ENCODE data around the gene SH2D2A. TPM values are rescaled to one million over a fixed set of nuclear protein-coding genes. Genes with fewer than 3 reads are reported as not detected.

SH2D2A gene
- total RNA-seq, 1 experiment from 2014 or later: 4.9 TPM

DNA sequence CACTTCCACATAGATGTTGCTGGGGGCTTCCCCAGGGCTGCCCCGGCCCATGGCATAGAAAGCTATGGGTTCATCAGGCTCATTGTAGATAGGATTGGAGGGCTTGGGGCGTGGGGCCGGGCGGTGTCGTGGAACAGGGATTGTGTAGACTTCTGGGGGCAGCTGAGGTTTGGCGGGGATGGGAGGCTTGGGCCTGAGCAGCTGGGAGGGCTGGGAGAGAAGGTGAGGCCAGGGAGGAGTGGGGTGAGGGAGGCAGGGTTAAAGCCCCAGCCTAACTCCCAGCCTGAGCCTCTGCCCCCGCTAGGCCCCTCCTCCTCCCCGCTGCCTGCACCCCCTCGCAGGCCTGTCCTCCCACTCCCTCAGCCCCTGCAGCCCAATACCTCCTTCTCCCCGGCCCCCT is 7.4 kb downstream of the SH2D2A start:
- ChIA-PET POLR2A (no interaction called here), CTCF (interaction anchor here (1.7 kb wide), 1 partner anchor 83 kb away, joined by 11 read pairs; no protein-coding TSS in a partner anchor)
- no peak overlapping the region for H3K4me3 Mint-ChIP-seq
- DNase-seq (ENCODE audit: low spot score): no peak
- H3K4me1 Mint-ChIP-seq: peaks cover 16% of the 10 kb centered on the region
- TF ChIP-seq ZNF416 (CRISPR knock-in tag; IDR thresholded peaks at IDR 0.05) (no peak), SP1 (CRISPR knock-in tag; conservative IDR thresholded peaks at IDR 0.05) (no peak), SOX15 (CRISPR knock-in tag; IDR thresholded peaks at IDR 0.05) (no peak), OVOL2 (CRISPR knock-in tag; IDR thresholded peaks at IDR 0.05; ENCODE audit: borderline replicate concordance) (no peak)
- TF ChIP-seq, protein P1, sequence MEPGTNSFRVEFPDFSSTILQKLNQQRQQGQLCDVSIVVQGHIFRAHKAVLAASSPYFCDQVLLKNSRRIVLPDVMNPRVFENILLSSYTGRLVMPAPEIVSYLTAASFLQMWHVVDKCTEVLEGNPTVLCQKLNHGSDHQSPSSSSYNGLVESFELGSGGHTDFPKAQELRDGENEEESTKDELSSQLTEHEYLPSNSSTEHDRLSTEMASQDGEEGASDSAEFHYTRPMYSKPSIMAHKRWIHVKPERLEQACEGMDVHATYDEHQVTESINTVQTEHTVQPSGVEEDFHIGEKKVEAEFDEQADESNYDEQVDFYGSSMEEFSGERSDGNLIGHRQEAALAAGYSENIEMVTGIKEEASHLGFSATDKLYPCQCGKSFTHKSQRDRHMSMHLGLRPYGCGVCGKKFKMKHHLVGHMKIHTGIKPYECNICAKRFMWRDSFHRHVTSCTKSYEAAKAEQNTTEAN (CRISPR knock-in tag; IDR thresholded peaks at IDR 0.05): no peak
- peaks cover 30% of the 10 kb centered on the region for H3K27me3 Mint-ChIP-seq (ENCODE audit: low read depth)
- no peak overlapping the region for H3K27ac Mint-ChIP-seq
- H3K36me3 Mint-ChIP-seq: peaks cover 5% of the 10 kb centered on the region; the same call in 1 of the 2 replicates
- no peak for ATAC-seq
- H3K9me3 Mint-ChIP-seq: no peaks in the 10 kb centered on the region

DNA sequence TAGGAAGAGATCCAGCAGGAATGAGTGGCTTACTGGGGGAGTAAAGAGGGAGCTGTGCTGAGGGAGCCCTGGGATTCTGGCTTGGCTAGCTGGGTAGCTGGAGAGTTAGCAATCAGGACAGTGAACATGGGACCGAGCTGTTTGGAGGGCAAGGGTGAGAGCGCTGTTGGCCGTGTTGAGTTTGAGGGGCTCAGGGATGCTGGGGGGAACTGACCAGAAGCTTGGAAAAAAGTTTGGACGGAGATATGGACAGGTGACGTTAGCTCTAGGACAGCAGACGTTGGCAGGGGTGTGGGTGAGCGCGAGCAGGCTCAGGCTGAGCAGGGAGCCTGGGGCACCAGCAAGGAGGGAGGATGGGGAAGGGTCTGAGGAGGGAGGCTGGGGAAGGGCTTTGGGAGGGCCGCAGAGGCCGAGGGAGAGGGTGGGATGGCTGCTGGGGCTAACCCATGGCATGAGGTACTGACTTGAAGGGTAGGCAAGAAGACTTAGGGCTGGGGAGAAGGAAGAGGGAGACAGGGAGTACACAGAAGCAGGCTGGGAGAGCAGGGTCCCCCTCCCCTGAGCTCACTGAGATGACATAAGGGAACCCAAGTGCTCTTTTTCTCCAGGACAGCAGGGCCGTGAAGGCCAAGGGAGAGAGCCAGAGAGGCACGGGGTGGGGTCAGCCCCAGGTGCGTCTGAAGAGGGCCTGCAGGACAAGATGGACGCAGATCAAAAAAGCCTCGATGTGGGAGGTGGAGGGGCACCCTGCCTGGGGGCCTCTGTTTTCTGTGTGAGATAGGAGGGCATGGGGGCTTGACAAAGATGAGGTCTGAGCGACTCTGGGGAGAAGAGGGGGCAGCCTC is 8.2 kb downstream of the SH2D2A start:
- H3K27me3 Mint-ChIP-seq (ENCODE audit: low read depth): peaks cover 22% of the 10 kb centered on the region
- POLR2A ChIA-PET: no interaction called here
- DNase-seq (ENCODE audit: low spot score): no peak
- no peak overlapping the region for H3K4me3 Mint-ChIP-seq
- ATAC-seq: no peak
- no peaks in the 10 kb centered on the region for H3K9me3 Mint-ChIP-seq
- TF ChIP-seq KAT7 (CRISPR knock-in tag; IDR thresholded peaks at IDR 0.05; ENCODE audit: borderline replicate concordance): no peak
- H3K4me1 Mint-ChIP-seq: peaks cover 12% of the 10 kb centered on the region
- CTCF ChIA-PET: interaction anchor here (0.9 to 1.7 kb wide), 7 partner anchors 11 to 119 kb away, joined by 3 to 11 read pairs (median 5); partner anchors contain the start of gene NTRK1
- H3K27ac Mint-ChIP-seq: no peak overlapping the region
- peaks cover 5% of the 10 kb centered on the region; the same call in 1 of the 2 replicates for H3K36me3 Mint-ChIP-seq

- TF ChIP-seq, protein P2, sequence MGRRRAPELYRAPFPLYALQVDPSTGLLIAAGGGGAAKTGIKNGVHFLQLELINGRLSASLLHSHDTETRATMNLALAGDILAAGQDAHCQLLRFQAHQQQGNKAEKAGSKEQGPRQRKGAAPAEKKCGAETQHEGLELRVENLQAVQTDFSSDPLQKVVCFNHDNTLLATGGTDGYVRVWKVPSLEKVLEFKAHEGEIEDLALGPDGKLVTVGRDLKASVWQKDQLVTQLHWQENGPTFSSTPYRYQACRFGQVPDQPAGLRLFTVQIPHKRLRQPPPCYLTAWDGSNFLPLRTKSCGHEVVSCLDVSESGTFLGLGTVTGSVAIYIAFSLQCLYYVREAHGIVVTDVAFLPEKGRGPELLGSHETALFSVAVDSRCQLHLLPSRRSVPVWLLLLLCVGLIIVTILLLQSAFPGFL (CRISPR knock-in tag; IDR thresholded peaks at IDR 0.05; ENCODE audit: borderline replicate concordance): no peak
- no peak for TF ChIP-seq ZNF219 (CRISPR knock-in tag; IDR thresholded peaks at IDR 0.05; ENCODE audit: borderline replicate concordance)
- TF ChIP-seq RORB (CRISPR knock-in tag; IDR thresholded peaks at IDR 0.05): no peak
- TF ChIP-seq, protein P3, sequence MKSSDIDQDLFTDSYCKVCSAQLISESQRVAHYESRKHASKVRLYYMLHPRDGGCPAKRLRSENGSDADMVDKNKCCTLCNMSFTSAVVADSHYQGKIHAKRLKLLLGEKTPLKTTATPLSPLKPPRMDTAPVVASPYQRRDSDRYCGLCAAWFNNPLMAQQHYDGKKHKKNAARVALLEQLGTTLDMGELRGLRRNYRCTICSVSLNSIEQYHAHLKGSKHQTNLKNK (CRISPR knock-in tag; IDR thresholded peaks at IDR 0.05): no peak
- no peak for TF ChIP-seq ZNF121 (CRISPR knock-in tag; IDR thresholded peaks at IDR 0.05)
- no peak for TF ChIP-seq ZNF671 (CRISPR knock-in tag; IDR thresholded peaks at IDR 0.05)
- TF ChIP-seq CREM (CRISPR knock-in tag; IDR thresholded peaks at IDR 0.05): no peak
- TF ChIP-seq TEAD4 (CRISPR knock-in tag; IDR thresholded peaks at IDR 0.05): no peak
- no peak for TF ChIP-seq FOXJ3 (CRISPR knock-in tag; IDR thresholded peaks at IDR 0.05; ENCODE audit: borderline replicate concordance)
- no peak overlapping the region for H3K27ac Mint-ChIP-seq
- POLR2A ChIA-PET: no interaction called here
- H3K9me3 Mint-ChIP-seq: no peaks in the 10 kb centered on the region
- H3K4me1 Mint-ChIP-seq: 0 out of 2 replicates have a peak, but pooled peaks cover 7% of the 10 kb centered on the region
- CTCF ChIA-PET: interaction anchor here (0.6 to 1.7 kb wide), 7 partner anchors 11 to 118 kb away, joined by 3 to 11 read pairs (median 5); partner anchors contain the start of gene NTRK1
- no peak for DNase-seq (ENCODE audit: low spot score)
- peaks cover 14% of the 10 kb centered on the region for H3K27me3 Mint-ChIP-seq (ENCODE audit: low read depth)
- ATAC-seq: no peak
- H3K36me3 Mint-ChIP-seq: peaks cover 4% of the 10 kb centered on the region; the same call in 1 of the 2 replicates
- H3K4me3 Mint-ChIP-seq: no peak overlapping the region
These were observed 9.0 kb downstream of the SH2D2A start for GRCh38 chr1:156807627-156808026.

All from WTC11 (cell line).